SIG-M5 treated with dmso at 0.1 percent for 504 hours (cell line): Measurements from ENCODE around the gene SCLY.
A peak's percentile ranks its signal among the peaks of the same experiment; 100 is the strongest.

Source experiments
- DNase-seq: peaks from one replicate; lab custom pipeline; 2025; ENCODE audit not compliant: unreplicated experiment; lab: John Stamatoyannopoulos, UW

SCLY gene

GRCh38 chr2:238096311-238097011 is 35.7 kb downstream of the SCLY start:
- DNase-seq = no peak

GRCh38 chr2:238097201-238097987 is 36.6 kb downstream of the SCLY start:
- DNase-seq = no peak

GRCh38 chr2:238097988-238098871 is 37.4 kb downstream of the SCLY start:
- DNase-seq = peak; percentile 33

- DNase-seq = no peak
Measured at GRCh38 chr2:238098901-238099713, 38.3 kb downstream of the SCLY start.

GRCh38 chr2:238099714-238100048 is 38.9 kb downstream of the SCLY start:
- DNase-seq = no peak

- DNase-seq = no peak
Measured at GRCh38 chr2:238100049-238100820, 39.4 kb downstream of the SCLY start, which contains the start of gene ESPNL. Gene ESPNL, plus strand, starts transcription at chr2:238100340. Its CDS starts 80 bp downstream, at chr2:238100420.

GRCh38 chr2:238100821-238101771 is 40.3 kb downstream of the SCLY start:
- DNase-seq = no peak

GRCh38 chr2:238101891-238102841 is 41.4 kb downstream of the SCLY start:
- no peak for DNase-seq

GRCh38 chr2:238102865-238103264 is 42.1 kb downstream of the SCLY start:
- DNase-seq = no peak

- no peak for DNase-seq
Measured at GRCh38 chr2:238103465-238104225, 42.8 kb downstream of the SCLY start.

- no peak for DNase-seq
Measured at GRCh38 chr2:238104226-238104690, 43.5 kb downstream of the SCLY start.

GRCh38 chr2:238104691-238105371 is 44.0 kb downstream of the SCLY start:
- DNase-seq = no peak

- DNase-seq = no peak
Measured at GRCh38 chr2:238105506-238106338, 44.9 kb downstream of the SCLY start.

GRCh38 chr2:238106339-238106697 is 45.5 kb downstream of the SCLY start:
- DNase-seq = no peak
